ENCODE results near the gene MRPL17. TPM values are rescaled to one million over a fixed set of nuclear protein-coding genes. Genes with fewer than 3 reads are reported as not detected.

The MRPL17 gene
- total and polyA plus RNA-seq, 2 experiments from 2014 or later = 26.7 to 81.8 TPM

GRCh38 chr11:6630632-6631291 lies 52.4 kb downstream of the MRPL17 start:
- H3K27ac ChIP-seq (ENCODE audit: low read depth) = no peak overlapping the region
- TF ChIP-seq ZNF331 (CRISPR knock-in tag; IDR thresholded peaks at IDR 0.05; ENCODE audit: low read depth) (no peak), POLR2AphosphoS5 (IDR thresholded peaks at IDR 0.05; ENCODE audit: low read depth) (no peak), NANOG (IDR thresholded peaks at IDR 0.05; ENCODE audit: borderline replicate concordance) (no peak), STAT1 (IDR thresholded peaks at IDR 0.05; ENCODE audit: unreplicated experiment) (no peak), CTCF (conservative IDR thresholded peaks at IDR 0.05; ENCODE audit: low read depth in 2 of 2) (no peak), ZNF114 (CRISPR knock-in tag; IDR thresholded peaks at IDR 0.05) (no peak)
- H4K20me1 ChIP-seq (replicated peaks; ENCODE audit: insufficient read depth) = no peaks in the 10 kb centered on the region
- peaks cover 40% of the 10 kb centered on the region for H3K27me3 ChIP-seq (ENCODE audit: insufficient read depth)
- peak overlapping the region; percentile 76 for H3K4me3 Mint-ChIP-seq
- peak overlapping the region; percentile 69 for H3K4me3 ChIP-seq
- H3K9me3 Mint-ChIP-seq = no peaks in the 10 kb centered on the region; the same call in 2 of the 3 replicates
- peak overlapping the region; percentile 88 for H3K4me2 ChIP-seq
- H3K27me3 Mint-ChIP-seq (ENCODE audit: insufficient read depth, low read depth, poor library complexity) = peaks cover 38% of the 10 kb centered on the region
- peaks cover 10% of the 10 kb centered on the region; the same call in 2 of the 3 replicates for H3K36me3 Mint-ChIP-seq (ENCODE audit: low read depth)
- H3F3A ChIP-seq (replicated peaks; ENCODE audit: low read depth) = no peaks in the 10 kb centered on the region; the same call in 1 of the 2 replicates
- H3K36me3 ChIP-seq (ENCODE audit: insufficient read depth) = no peaks in the 10 kb centered on the region
- no peaks in the 10 kb centered on the region; the same call in 1 of the 2 replicates for H3K4me1 ChIP-seq (ENCODE audit: insufficient read depth)
- H3K4me1 Mint-ChIP-seq = peaks cover 9% of the 10 kb centered on the region
- peak; percentile 45 for DNase-seq (ENCODE audit: low spot score)
- H3K27ac Mint-ChIP-seq = no peak overlapping the region
- H2AFZ ChIP-seq = peak overlapping the region; percentile 94
- peak; percentile 52 for ATAC-seq
- no peaks in the 10 kb centered on the region for H3K79me2 ChIP-seq (replicated peaks; ENCODE audit: insufficient read depth)
- H3K9me2 ChIP-seq (ENCODE audit: insufficient read depth) = no peaks in the 10 kb centered on the region

Other genes starting within 250 kb of the MRPL17 start
- gene HPX, start 242.4 kb downstream of the MRPL17 start, total RNA-seq (2014; rRNA removed; shearing (Covaris generic)) = 0.50 and 0.63 TPM in 2 replicates
- gene HPX, start 242.4 kb downstream of the MRPL17 start, polyA plus RNA-seq (2016; fragmentation: Nextera tagmentation; extraction: Ambion mirVana) = 0.47 and 0.71 TPM in 2 replicates
- gene TRIM3, start 209.4 kb downstream of the MRPL17 start, total RNA-seq (2014; rRNA removed; shearing (Covaris generic)) = 15.0 and 21.1 TPM in 2 replicates
- gene TRIM3, start 209.4 kb downstream of the MRPL17 start, polyA plus RNA-seq (2016; fragmentation: Nextera tagmentation; extraction: Ambion mirVana) = 7.3 and 7.9 TPM in 2 replicates
- gene ARFIP2, start 202.0 kb downstream of the MRPL17 start, total RNA-seq (2014; rRNA removed; shearing (Covaris generic)) = 61.5 and 65.4 TPM in 2 replicates
- gene ARFIP2, start 202.0 kb downstream of the MRPL17 start, polyA plus RNA-seq (2016; fragmentation: Nextera tagmentation; extraction: Ambion mirVana) = 34.8 and 35.4 TPM in 2 replicates
- 54.2 and 76.4 TPM in 2 replicates for gene TIMM10B, start 201.8 kb downstream of the MRPL17 start, total RNA-seq (2014; rRNA removed; shearing (Covaris generic))
- gene TIMM10B, start 201.8 kb downstream of the MRPL17 start, polyA plus RNA-seq (2016; fragmentation: Nextera tagmentation; extraction: Ambion mirVana) = 25.0 and 30.8 TPM in 2 replicates
- 7.2 and 9.6 TPM in 2 replicates for gene DNHD1, start 186.1 kb downstream of the MRPL17 start, total RNA-seq (2014; rRNA removed; shearing (Covaris generic))
- 2.5 and 3.6 TPM in 2 replicates for gene DNHD1, start 186.1 kb downstream of the MRPL17 start, polyA plus RNA-seq (2016; fragmentation: Nextera tagmentation; extraction: Ambion mirVana)
- gene RRP8, start 79.7 kb downstream of the MRPL17 start, total RNA-seq (2014; rRNA removed; shearing (Covaris generic)) = 7.4 and 9.8 TPM in 2 replicates
- gene RRP8, start 79.7 kb downstream of the MRPL17 start, polyA plus RNA-seq (2016; fragmentation: Nextera tagmentation; extraction: Ambion mirVana) = 13.5 and 13.7 TPM in 2 replicates
- 75.1 and 91.0 TPM in 2 replicates for gene ILK, start 79.6 kb downstream of the MRPL17 start, total RNA-seq (2014; rRNA removed; shearing (Covaris generic))
- gene ILK, start 79.6 kb downstream of the MRPL17 start, polyA plus RNA-seq (2016; fragmentation: Nextera tagmentation; extraction: Ambion mirVana) = 62.6 and 64.5 TPM in 2 replicates
- 102 and 108 TPM in 2 replicates for gene TAF10, start 71.1 kb downstream of the MRPL17 start, total RNA-seq (2014; rRNA removed; shearing (Covaris generic))
- 253 and 277 TPM in 2 replicates for gene TAF10, start 71.1 kb downstream of the MRPL17 start, polyA plus RNA-seq (2016; fragmentation: Nextera tagmentation; extraction: Ambion mirVana)
- gene TPP1, start 63.9 kb downstream of the MRPL17 start, total RNA-seq (2014; rRNA removed; shearing (Covaris generic)) = 49.7 and 73.5 TPM in 2 replicates
- 18.7 and 21.7 TPM in 2 replicates for gene TPP1, start 63.9 kb downstream of the MRPL17 start, polyA plus RNA-seq (2016; fragmentation: Nextera tagmentation; extraction: Ambion mirVana)
- gene DCHS1, start 27.5 kb downstream of the MRPL17 start, total RNA-seq (2014; rRNA removed; shearing (Covaris generic)) = 16.5 and 20.7 TPM in 2 replicates
- gene DCHS1, start 27.5 kb downstream of the MRPL17 start, polyA plus RNA-seq (2016; fragmentation: Nextera tagmentation; extraction: Ambion mirVana) = 1.9 and 2.3 TPM in 2 replicates
- 0.31 and 0.45 TPM in 2 replicates for gene OR2AG2, start 88.6 kb upstream of the MRPL17 start, total RNA-seq (2014; rRNA removed; shearing (Covaris generic))
- 0.11 and 0.26 TPM in 2 replicates for gene OR2AG2, start 88.6 kb upstream of the MRPL17 start, polyA plus RNA-seq (2016; fragmentation: Nextera tagmentation; extraction: Ambion mirVana)
- gene OR2AG1, start 99.7 kb upstream of the MRPL17 start, total RNA-seq (2014; rRNA removed; shearing (Covaris generic)) = 0.04 TPM in 1 of 2 replicates, not detected in the other
- 0.07 and 0.16 TPM in 2 replicates for gene OR2AG1, start 99.7 kb upstream of the MRPL17 start, polyA plus RNA-seq (2016; fragmentation: Nextera tagmentation; extraction: Ambion mirVana)
- 0.97 and 1.7 TPM in 2 replicates for gene OR6A2, start 116.3 kb upstream of the MRPL17 start, total RNA-seq (2014; rRNA removed; shearing (Covaris generic))
- 0.06 and 0.07 TPM in 2 replicates for gene OR6A2, start 116.3 kb upstream of the MRPL17 start, polyA plus RNA-seq (2016; fragmentation: Nextera tagmentation; extraction: Ambion mirVana)
- not detected in 2 replicates for gene OR10A5, start 162.3 kb upstream of the MRPL17 start, total RNA-seq (2014; rRNA removed; shearing (Covaris generic))
- gene OR10A5, start 162.3 kb upstream of the MRPL17 start, polyA plus RNA-seq (2016; fragmentation: Nextera tagmentation; extraction: Ambion mirVana) = 0.37 TPM in 1 of 2 replicates, not detected in the other
- not detected in 2 replicates for gene OR10A2, start 179.7 kb upstream of the MRPL17 start, total RNA-seq (2014; rRNA removed; shearing (Covaris generic))
- 0.14 and 0.27 TPM in 2 replicates for gene OR10A2, start 179.7 kb upstream of the MRPL17 start, polyA plus RNA-seq (2016; fragmentation: Nextera tagmentation; extraction: Ambion mirVana)
- gene OR10A4, start 193.3 kb upstream of the MRPL17 start, total RNA-seq (2014; rRNA removed; shearing (Covaris generic)) = not detected in 2 replicates
- 0.21 TPM in 1 of 2 replicates, not detected in the other for gene OR10A4, start 193.3 kb upstream of the MRPL17 start, polyA plus RNA-seq (2016; fragmentation: Nextera tagmentation; extraction: Ambion mirVana)
- gene OR2D2, start 209.2 kb upstream of the MRPL17 start, total RNA-seq (2014; rRNA removed; shearing (Covaris generic)) = 0.24 and 1.3 TPM in 2 replicates
- gene OR2D2, start 209.2 kb upstream of the MRPL17 start, polyA plus RNA-seq (2016; fragmentation: Nextera tagmentation; extraction: Ambion mirVana) = 0.24 TPM in 1 of 2 replicates, not detected in the other
- gene OR2D3, start 237.7 kb upstream of the MRPL17 start, total RNA-seq (2014; rRNA removed; shearing (Covaris generic)) = not detected in 2 replicates
- gene OR2D3, start 237.7 kb upstream of the MRPL17 start, polyA plus RNA-seq (2016; fragmentation: Nextera tagmentation; extraction: Ambion mirVana) = 0.21 and 0.65 TPM in 2 replicates
- gene ZNF215, start 243.1 kb upstream of the MRPL17 start, total RNA-seq (2014; rRNA removed; shearing (Covaris generic)) = 18.8 and 20.8 TPM in 2 replicates
- 17.3 and 17.6 TPM in 2 replicates for gene ZNF215, start 243.1 kb upstream of the MRPL17 start, polyA plus RNA-seq (2016; fragmentation: Nextera tagmentation; extraction: Ambion mirVana)

All from GM23338 (cell line).